K562 (cell line): Measurements from ENCODE around the gene ABI3BP. TPM values are rescaled to one million over a fixed set of nuclear protein-coding genes. Genes with fewer than 3 reads are reported as not detected.

Source experiments
- NONO ChIP-seq, 2 experiments: fragments of 200-400 bp in 1 of 2; fragments of 450-650 bp in 1 of 2; formaldehyde crosslinking in 1 of 2; IDR thresholded peaks; 2 replicates each; pipeline ENCODE4 v1.6.1; 2017; ENCODE audit warnings: low read depth in 2 of 2, mild to moderate bottlenecking in 2 of 2, moderate library complexity in 2 of 2, low read length in 1 of 2
- SMARCE1 ChIP-seq: fragments of 450-650 bp; IDR thresholded peaks from 2 replicates; pipeline ENCODE4 v1.7.1; 2016; ENCODE audit warnings: mild to moderate bottlenecking
- ZBTB49 ChIP-seq: sonication (generic); formaldehyde crosslinking; IDR thresholded peaks from 2 replicates; pipeline ENCODE4 v1.8.0; 2022; ENCODE audit warnings: missing genetic modification reagents, mild to moderate bottlenecking, borderline replicate concordance
- ZNF764 ChIP-seq: fragments of 250-450 bp; sonication (Bioruptor Pico); IDR thresholded peaks from 2 replicates; pipeline ENCODE4 v1.4.0; 2020; ENCODE audit warnings: low read depth, mild to moderate bottlenecking, moderate library complexity
- polyA plus RNA-seq, 8 experiments: library from polyadenylated mRNA; depleted of rRNA in 4 of 8; stranded (reverse) in 5 of 8; unstranded in 3 of 8; fragments of >200 nt; fragmentation: Nextera tagmentation in 2 of 8; fragmentation: Illumina TruSeq in 1 of 8; extraction: Ambion mirVana in 2 of 8; extraction: Trizol in 1 of 8; gene quantifications; 2 replicates each; pipeline versions ENCODE4 v1.2.1 to v1.2.3, GENCODE V29; 2011 to 2014; ENCODE audit warnings: inconsistent platforms in 1 of 8, missing spikeins in 1 of 8
- total RNA-seq, 7 experiments: library from RNA; depleted of rRNA in 6 of 7; stranded (reverse); fragments of >200 nt in 6 of 7; fragmentation: Illumina TruSeq in 2 of 7; extraction: Trizol in 2 of 7; gene quantifications; 2 replicates each; pipeline versions ENCODE4 v1.2.1 to v1.2.3, GENCODE V29; 2011 to 2021; ENCODE audit warnings: low replicate concordance in 1 of 7
- TF ChIP-seq, protein P1 (sequence below): fragments of 150-350 bp; IDR thresholded peaks from 2 replicates; pipeline ENCODE4 v1.6.1; 2014; ENCODE audit warnings: low read depth, mild to moderate bottlenecking, low read length, borderline replicate concordance

ABI3BP gene
- total and polyA plus RNA-seq, 9 of the 15 experiments (the other 6 are each of a cell fraction or from before 2014, with no cell fraction given): 0.01 to 0.24 (median 0.06) TPM; not detected in 5

- TF ChIP-seq, protein P1, sequence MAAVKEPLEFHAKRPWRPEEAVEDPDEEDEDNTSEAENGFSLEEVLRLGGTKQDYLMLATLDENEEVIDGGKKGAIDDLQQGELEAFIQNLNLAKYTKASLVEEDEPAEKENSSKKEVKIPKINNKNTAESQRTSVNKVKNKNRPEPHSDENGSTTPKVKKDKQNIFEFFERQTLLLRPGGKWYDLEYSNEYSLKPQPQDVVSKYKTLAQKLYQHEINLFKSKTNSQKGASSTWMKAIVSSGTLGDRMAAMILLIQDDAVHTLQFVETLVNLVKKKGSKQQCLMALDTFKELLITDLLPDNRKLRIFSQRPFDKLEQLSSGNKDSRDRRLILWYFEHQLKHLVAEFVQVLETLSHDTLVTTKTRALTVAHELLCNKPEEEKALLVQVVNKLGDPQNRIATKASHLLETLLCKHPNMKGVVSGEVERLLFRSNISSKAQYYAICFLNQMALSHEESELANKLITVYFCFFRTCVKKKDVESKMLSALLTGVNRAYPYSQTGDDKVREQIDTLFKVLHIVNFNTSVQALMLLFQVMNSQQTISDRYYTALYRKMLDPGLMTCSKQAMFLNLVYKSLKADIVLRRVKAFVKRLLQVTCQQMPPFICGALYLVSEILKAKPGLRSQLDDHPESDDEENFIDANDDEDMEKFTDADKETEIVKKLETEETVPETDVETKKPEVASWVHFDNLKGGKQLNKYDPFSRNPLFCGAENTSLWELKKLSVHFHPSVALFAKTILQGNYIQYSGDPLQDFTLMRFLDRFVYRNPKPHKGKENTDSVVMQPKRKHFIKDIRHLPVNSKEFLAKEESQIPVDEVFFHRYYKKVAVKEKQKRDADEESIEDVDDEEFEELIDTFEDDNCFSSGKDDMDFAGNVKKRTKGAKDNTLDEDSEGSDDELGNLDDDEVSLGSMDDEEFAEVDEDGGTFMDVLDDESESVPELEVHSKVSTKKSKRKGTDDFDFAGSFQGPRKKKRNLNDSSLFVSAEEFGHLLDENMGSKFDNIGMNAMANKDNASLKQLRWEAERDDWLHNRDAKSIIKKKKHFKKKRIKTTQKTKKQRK: no peak
- TF ChIP-seq SMARCE1: no peak
- TF ChIP-seq NONO (IDR thresholded peaks at IDR 0.05; ENCODE audit: low read depth in 2 of 2, low read length in 1 of 2): no peak
- TF ChIP-seq ZNF764 (CRISPR knock-in tag): no peak
- TF ChIP-seq ZBTB49: no peak
Measured at GRCh38 chr3:100856821-100857220, 136.4 kb downstream of the ABI3BP start (continued).
